Peyer's patch (tissue), 4 donors: ENCODE measurements around the gene FAM47E.

Experiments
- POLR2A ChIP-seq, 2 donors: fragments of 450-650 bp; IDR thresholded peaks; one replicate each; pipeline ENCODE4 v1.5.1; 2017; ENCODE audit warnings: antibody characterized with exemption in 2 of 2, mild to moderate bottlenecking in 2 of 2, moderate library complexity in 2 of 2
- TF ChIP-seq, protein P1 (sequence below), 6 experiments: fragments of 450-650 bp in 4 of 6; fragments of 200-600 bp in 2 of 6; sonication (generic) in 1 of 6; IDR thresholded peaks; one replicate each; pipeline ENCODE4 v1.5.1; 2017 to 2019; ENCODE audit warnings: antibody characterized with exemption in 6 of 6, mild to moderate bottlenecking in 3 of 6, moderate library complexity in 1 of 6

GRCh38 chr4:76204936-76205335 is 46.6 kb upstream of the FAM47E start:
- TF ChIP-seq, protein P1, sequence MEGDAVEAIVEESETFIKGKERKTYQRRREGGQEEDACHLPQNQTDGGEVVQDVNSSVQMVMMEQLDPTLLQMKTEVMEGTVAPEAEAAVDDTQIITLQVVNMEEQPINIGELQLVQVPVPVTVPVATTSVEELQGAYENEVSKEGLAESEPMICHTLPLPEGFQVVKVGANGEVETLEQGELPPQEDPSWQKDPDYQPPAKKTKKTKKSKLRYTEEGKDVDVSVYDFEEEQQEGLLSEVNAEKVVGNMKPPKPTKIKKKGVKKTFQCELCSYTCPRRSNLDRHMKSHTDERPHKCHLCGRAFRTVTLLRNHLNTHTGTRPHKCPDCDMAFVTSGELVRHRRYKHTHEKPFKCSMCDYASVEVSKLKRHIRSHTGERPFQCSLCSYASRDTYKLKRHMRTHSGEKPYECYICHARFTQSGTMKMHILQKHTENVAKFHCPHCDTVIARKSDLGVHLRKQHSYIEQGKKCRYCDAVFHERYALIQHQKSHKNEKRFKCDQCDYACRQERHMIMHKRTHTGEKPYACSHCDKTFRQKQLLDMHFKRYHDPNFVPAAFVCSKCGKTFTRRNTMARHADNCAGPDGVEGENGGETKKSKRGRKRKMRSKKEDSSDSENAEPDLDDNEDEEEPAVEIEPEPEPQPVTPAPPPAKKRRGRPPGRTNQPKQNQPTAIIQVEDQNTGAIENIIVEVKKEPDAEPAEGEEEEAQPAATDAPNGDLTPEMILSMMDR (IDR thresholded peaks at IDR 0.05) = no peak
- no peak for TF ChIP-seq POLR2A (IDR thresholded peaks at IDR 0.05)
